Measurements from ENCODE around the gene NFAT5.

NFAT5 gene

DNA sequence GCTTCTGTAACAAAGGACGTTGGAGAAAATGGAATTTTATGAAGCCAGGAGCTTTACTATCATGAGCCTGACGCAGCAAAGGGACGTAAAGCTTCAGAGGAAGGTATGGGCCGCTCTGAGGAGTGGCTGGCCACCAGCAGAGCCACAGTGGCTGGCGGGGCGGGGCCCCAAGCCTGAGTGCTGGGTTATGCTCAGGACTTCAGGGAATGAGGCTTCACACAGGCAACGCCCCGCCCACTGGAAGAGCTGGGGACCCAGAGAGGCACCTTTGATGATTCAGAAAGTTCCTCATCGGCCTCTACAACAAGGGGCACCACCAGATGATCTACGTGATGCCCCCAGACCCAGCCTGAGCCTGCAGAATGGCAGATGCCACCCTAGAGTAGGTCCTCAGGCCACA is 180.2 kb downstream of the NFAT5 start:
- DNase-seq, result no peak

DNA sequence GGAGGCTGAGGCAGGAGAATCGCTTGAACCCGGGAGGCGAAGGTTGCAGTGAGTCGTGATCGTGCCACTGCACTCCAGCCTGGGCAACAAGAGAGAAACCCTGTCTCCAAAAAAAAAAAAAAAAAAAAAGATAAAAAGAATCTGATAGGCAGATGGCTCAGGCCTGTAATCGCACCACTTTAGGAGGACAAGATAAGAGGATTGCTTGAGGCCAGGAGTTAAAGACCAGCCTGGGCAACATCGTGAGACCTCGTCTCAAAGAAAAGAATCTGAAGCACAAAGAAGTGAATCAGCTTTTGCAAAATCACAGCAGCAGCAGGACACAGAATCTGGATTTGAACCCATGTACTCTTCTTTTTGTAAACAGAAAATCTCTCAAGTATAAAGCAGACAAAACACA is 181.3 kb downstream of the NFAT5 start:
- no peak for DNase-seq

DNA sequence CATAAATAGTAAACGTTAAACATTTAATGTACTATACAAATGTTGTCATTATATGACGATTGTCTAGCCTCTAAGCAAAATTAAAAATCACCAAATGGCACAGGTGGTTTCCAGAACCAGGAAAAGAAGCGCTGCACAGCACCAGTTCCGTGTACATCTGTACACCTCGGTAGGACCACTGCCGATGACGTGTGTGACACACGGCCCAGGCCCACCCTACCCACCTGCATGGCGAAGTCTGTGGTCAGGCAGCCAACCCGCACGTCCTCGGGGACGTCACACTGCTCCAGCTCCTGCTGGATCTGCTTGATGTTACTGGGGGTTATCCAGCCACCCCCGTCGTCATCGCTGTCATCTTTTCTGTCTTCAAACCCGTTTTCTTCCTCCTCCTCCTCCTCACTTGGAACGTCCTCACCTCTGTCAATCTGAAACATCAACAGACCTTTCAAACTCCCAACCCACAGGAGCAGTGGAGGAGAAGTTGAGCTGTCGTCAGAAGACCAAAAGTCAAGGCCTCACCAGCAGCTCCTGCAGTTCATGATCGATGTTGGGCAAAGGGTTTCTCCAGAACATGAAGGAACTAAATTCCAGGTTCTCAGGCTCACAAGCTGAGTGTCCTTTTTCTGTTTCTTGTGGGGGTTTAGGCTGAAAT is 183.1 kb downstream of the NFAT5 start:
- DNase-seq, result no peak

DNA sequence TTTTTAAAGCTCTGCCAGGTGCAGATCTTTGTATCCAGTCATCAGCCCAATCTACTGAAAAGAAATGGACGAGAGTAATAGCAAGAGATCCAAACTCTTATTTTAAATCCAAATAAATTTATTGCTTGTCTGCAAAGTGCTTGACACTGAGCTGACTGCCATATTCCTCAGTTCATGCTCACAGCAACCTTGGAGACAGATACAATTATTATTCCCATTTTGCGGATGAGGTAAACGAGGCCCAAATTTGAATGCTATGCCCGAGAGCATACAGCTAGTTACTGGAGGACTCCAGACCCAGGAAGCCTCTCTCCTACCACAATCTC is 188.3 kb downstream of the NFAT5 start:
- DNase-seq, result no peak

Data from T-helper 2 cell (primary cell).